GM11168 (cell line): ENCODE measurements around the gene PRRG2.

Source experiments
- in situ Hi-C: fragments of 300-500 bp; cut with MboI; formaldehyde crosslinking; loops from one replicate; pipeline ENCODE4 v1.12.0; 2022; ENCODE audit warnings: low sequenced_read_pairs; ENCODE audit not compliant: unreplicated experiment

Gene PRRG2

GRCh38 chr19:49635530-49636232 is 54.6 kb downstream of the PRRG2 start:
- in situ Hi-C loops = no loop called here

DNA sequence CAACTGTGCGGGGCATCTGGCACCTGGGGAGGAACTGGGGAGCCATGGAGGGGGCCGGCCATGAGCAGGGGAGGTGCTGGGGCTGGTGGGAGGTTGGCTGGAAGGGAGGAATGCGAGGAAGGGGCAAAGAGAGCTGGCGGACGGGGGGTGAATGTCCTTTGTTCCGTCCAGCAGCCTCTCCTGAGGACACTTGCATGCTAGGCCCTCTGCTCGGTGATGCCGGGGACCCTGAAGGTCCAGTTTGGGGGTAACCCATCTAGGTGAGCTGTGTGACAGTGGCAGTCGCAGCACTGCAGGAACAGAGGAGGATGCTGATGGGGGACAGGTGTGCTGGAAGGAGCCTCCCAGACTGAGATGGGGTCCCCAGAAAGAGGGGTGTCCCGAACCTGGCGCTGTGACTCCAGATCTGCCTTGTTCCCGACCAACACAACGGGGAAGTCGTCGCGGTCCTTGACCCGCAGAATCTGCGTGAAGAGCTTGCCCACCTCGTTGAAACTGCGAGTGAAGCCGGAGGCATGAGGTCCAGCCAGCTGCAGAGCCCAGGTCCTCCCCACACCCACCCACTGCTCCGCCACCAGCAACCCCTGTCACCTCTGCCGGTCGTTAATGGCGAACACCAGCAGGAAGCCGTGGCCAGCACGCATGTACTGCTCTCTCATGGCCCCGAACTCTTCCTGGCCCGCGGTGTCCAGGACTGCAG is 55.3 kb downstream of the PRRG2 start:
- in situ Hi-C loops = no loop called here

GRCh38 chr19:49637821-49638738 is 57.0 kb downstream of the PRRG2 start:
- in situ Hi-C loops = no loop called here

GRCh38 chr19:49639401-49640112 is 58.4 kb downstream of the PRRG2 start:
- in situ Hi-C loops = no loop called here

GRCh38 chr19:49640113-49640898 is 59.2 kb downstream of the PRRG2 start, which contains the start of gene RRAS:
RRAS (minus strand) TSS chr19:49640143; CDS start chr19:49640098, 45 bp downstream.
- in situ Hi-C loops = no loop called here
